ENCODE results near the gene PCED1A.

Gene PCED1A

GRCh38 chr20:2874456-2874855, 34.0 kb upstream of the PCED1A start:
- DNase-seq (ENCODE audit: insufficient read length) (no peak), FAIRE-seq (peak; percentile 70)
- no peak for TF ChIP-seq TAF1 (IDR thresholded peaks at IDR 0.05; ENCODE audit: borderline replicate concordance, low read depth, low read length)

GRCh38 chr20:2873747-2874041, 33.2 kb upstream of the PCED1A start:
- no peak for FAIRE-seq
- DNase-seq (ENCODE audit: insufficient read length): peak; percentile 51
- TF ChIP-seq TAF1 (IDR thresholded peaks at IDR 0.05; ENCODE audit: borderline replicate concordance, low read depth, low read length) (no peak), POLR2AphosphoS5 (IDR thresholded peaks at IDR 0.05; ENCODE audit: low read depth, low read length) (no peak), POLR2A (IDR thresholded peaks at IDR 0.05; ENCODE audit: low read depth, low read length) (no peak)

- TF ChIP-seq POLR2A (IDR thresholded peaks at IDR 0.05; ENCODE audit: low read depth, low read length) (peak; percentile 92), TAF1 (IDR thresholded peaks at IDR 0.05; ENCODE audit: borderline replicate concordance, low read depth, low read length) (no peak; the same call in 1 of the 2 replicates), POLR2AphosphoS5 (IDR thresholded peaks at IDR 0.05; ENCODE audit: low read depth, low read length) (peak; percentile 82)
- DNase-seq (ENCODE audit: insufficient read length): peak; percentile 88
- peak; percentile 99 for FAIRE-seq
Measured at GRCh38 chr20:2873010-2873746, 32.7 kb upstream of the PCED1A start, which contains the start of gene PTPRA. Gene PTPRA, plus strand, starts transcription at chr20:2873481. Its CDS starts 90,797 bp downstream, at chr20:2964278.

- TF ChIP-seq POLR2A (IDR thresholded peaks at IDR 0.05; ENCODE audit: low read depth, low read length) (no peak), POLR2AphosphoS5 (IDR thresholded peaks at IDR 0.05; ENCODE audit: low read depth, low read length) (no peak), TAF1 (IDR thresholded peaks at IDR 0.05; ENCODE audit: borderline replicate concordance, low read depth, low read length) (no peak)
- peak; percentile 89 for FAIRE-seq
- no peak for DNase-seq (ENCODE audit: insufficient read length)
Measured at GRCh38 chr20:2872459-2873009, 32.1 kb upstream of the PCED1A start.

GRCh38 chr20:2871661-2872458, 31.4 kb upstream of the PCED1A start:
- DNase-seq (ENCODE audit: insufficient read length): no peak

GRCh38 chr20:2871111-2871465, 30.6 kb upstream of the PCED1A start:
- TF ChIP-seq POLR2A (IDR thresholded peaks at IDR 0.05; ENCODE audit: low read depth, low read length) (no peak), TAF1 (IDR thresholded peaks at IDR 0.05; ENCODE audit: borderline replicate concordance, low read depth, low read length) (no peak), POLR2AphosphoS5 (IDR thresholded peaks at IDR 0.05; ENCODE audit: low read depth, low read length) (no peak)
- no peak for DNase-seq (ENCODE audit: insufficient read length)
- FAIRE-seq: no peak

More at GRCh38 chr20:2871661-2872458, 31.4 kb upstream of the PCED1A start:
- no peak for FAIRE-seq
- no peak for TF ChIP-seq POLR2AphosphoS5 (IDR thresholded peaks at IDR 0.05; ENCODE audit: low read depth, low read length)
- no peak for TF ChIP-seq TAF1 (IDR thresholded peaks at IDR 0.05; ENCODE audit: borderline replicate concordance, low read depth, low read length)
- TF ChIP-seq POLR2A (IDR thresholded peaks at IDR 0.05; ENCODE audit: low read depth, low read length): no peak

GRCh38 chr20:2869381-2869780, 28.9 kb upstream of the PCED1A start:
- FAIRE-seq (no peak), DNase-seq (ENCODE audit: insufficient read length) (no peak)
- no peak for TF ChIP-seq POLR2AphosphoS5 (IDR thresholded peaks at IDR 0.05; ENCODE audit: low read depth, low read length)
- no peak for TF ChIP-seq TAF1 (IDR thresholded peaks at IDR 0.05; ENCODE audit: borderline replicate concordance, low read depth, low read length)
- no peak for TF ChIP-seq POLR2A (IDR thresholded peaks at IDR 0.05; ENCODE audit: low read depth, low read length)

- TF ChIP-seq POLR2A (IDR thresholded peaks at IDR 0.05; ENCODE audit: low read depth, low read length): no peak
- no peak for TF ChIP-seq TAF1 (IDR thresholded peaks at IDR 0.05; ENCODE audit: borderline replicate concordance, low read depth, low read length)
- TF ChIP-seq POLR2AphosphoS5 (IDR thresholded peaks at IDR 0.05; ENCODE audit: low read depth, low read length): no peak
- no peak for FAIRE-seq
- no peak for DNase-seq (ENCODE audit: insufficient read length)
Measured at GRCh38 chr20:2867081-2867864, 26.8 kb upstream of the PCED1A start.

- FAIRE-seq (no peak), DNase-seq (ENCODE audit: insufficient read length) (no peak)
- TF ChIP-seq POLR2AphosphoS5 (IDR thresholded peaks at IDR 0.05; ENCODE audit: low read depth, low read length): no peak
- no peak for TF ChIP-seq POLR2A (IDR thresholded peaks at IDR 0.05; ENCODE audit: low read depth, low read length)
- TF ChIP-seq TAF1 (IDR thresholded peaks at IDR 0.05; ENCODE audit: borderline replicate concordance, low read depth, low read length): no peak
Measured at GRCh38 chr20:2866236-2866635, 25.8 kb upstream of the PCED1A start.

- no peak for FAIRE-seq
- TF ChIP-seq POLR2AphosphoS5 (IDR thresholded peaks at IDR 0.05; ENCODE audit: low read depth, low read length) (no peak), POLR2A (IDR thresholded peaks at IDR 0.05; ENCODE audit: low read depth, low read length) (no peak), TAF1 (IDR thresholded peaks at IDR 0.05; ENCODE audit: borderline replicate concordance, low read depth, low read length) (no peak)
- no peak for DNase-seq (ENCODE audit: insufficient read length)
Measured at GRCh38 chr20:2865630-2866029, 25.2 kb upstream of the PCED1A start.

- no peak for DNase-seq (ENCODE audit: insufficient read length)
- no peak for TF ChIP-seq POLR2AphosphoS5 (IDR thresholded peaks at IDR 0.05; ENCODE audit: low read depth, low read length)
- no peak for TF ChIP-seq POLR2A (IDR thresholded peaks at IDR 0.05; ENCODE audit: low read depth, low read length)
- TF ChIP-seq TAF1 (IDR thresholded peaks at IDR 0.05; ENCODE audit: borderline replicate concordance, low read depth, low read length): no peak
- FAIRE-seq: no peak
Measured at GRCh38 chr20:2865101-2865500, 24.6 kb upstream of the PCED1A start.
